Lung (tissue), 12 donors: ENCODE measurements around the gene PSME3IP1. TPM values are rescaled to one million over a fixed set of nuclear protein-coding genes. Genes with fewer than 3 reads are reported as not detected.

ENCODE experiments used
- ATAC-seq: fragments of 200-7000 bp; cut with Tn5 transposase; one replicate; pipeline ENCODE4 v1.9.1; 2020; ENCODE audit warnings: moderate number of reproducible peaks; ENCODE audit not compliant: insufficient read depth, low FRiP score
- DNase-seq, 3 donors: peaks; one replicate each; pipeline ENCODE4 v3.0.0-alpha.2; 2013 to 2017
- H3K27ac ChIP-seq, 2 donors: one replicate each; pipeline ENCODE4 v1.5.1; 2013; ENCODE audit warnings: mild to moderate bottlenecking in 2 of 2, moderate library complexity in 2 of 2, control low read depth in 1 of 2, inconsistent platforms in 1 of 2, low read depth in 1 of 2, low read length in 1 of 2
- H3K27me3 ChIP-seq, 3 donors: one replicate each; pipeline ENCODE4 v1.5.1; 2013; ENCODE audit warnings: low read length in 2 of 3; ENCODE audit not compliant: control insufficient read depth in 3 of 3, insufficient read depth in 3 of 3
- H3K36me3 ChIP-seq, 4 donors: one replicate each; pipeline ENCODE4 v1.5.1; 2013; ENCODE audit warnings: low read length in 4 of 4, mild to moderate bottlenecking in 1 of 4, moderate library complexity in 1 of 4; ENCODE audit not compliant: control insufficient read depth in 4 of 4, insufficient read depth in 4 of 4
- H3K4me1 ChIP-seq, 5 donors: one replicate each; pipeline ENCODE4 v1.5.1; 2013; ENCODE audit warnings: low read length in 5 of 5, mild to moderate bottlenecking in 2 of 5, moderate library complexity in 1 of 5; ENCODE audit not compliant: control insufficient read depth in 5 of 5, insufficient read depth in 5 of 5
- H3K4me3 ChIP-seq: one replicate; pipeline ENCODE4 v1.5.1; 2013; ENCODE audit warnings: mild to moderate bottlenecking, control low read depth, moderate library complexity
- H3K9ac ChIP-seq, 2 donors: one replicate each; pipeline ENCODE4 v1.5.1; 2013; ENCODE audit warnings: low read length in 2 of 2, control low read depth in 1 of 2; ENCODE audit not compliant: insufficient read depth in 1 of 2
- H3K9me3 ChIP-seq, 4 donors: one replicate each; pipeline ENCODE4 v1.5.1; 2013; ENCODE audit warnings: low read length in 3 of 4, mild to moderate bottlenecking in 1 of 4, moderate library complexity in 1 of 4; ENCODE audit not compliant: control insufficient read depth in 4 of 4, insufficient read depth in 3 of 4
- WGBS, 2 donors: extraction: QIAGEN DNeasy Blood & Tissue Kit; methylation state at CpG; one replicate each; pipeline ENCODE4 v1.1.7; 2013; 5-methylcytosine and 5-hydroxymethylcytosine counted together
- polyA plus RNA-seq, 2 donors: library from polyadenylated mRNA; stranded (reverse); fragments of 200-250 nt; gene quantifications; one replicate each; pipeline ENCODE4 v1.2.1, GENCODE V29; 2013
- total RNA-seq, 2 donors: library from RNA; depleted of rRNA in 1 of 2; stranded (reverse); fragments of >200 nt in 1 of 2; gene quantifications; one replicate each; pipeline ENCODE4 v1.2.1, GENCODE V29; 2014 to 2021
- TF ChIP-seq, protein P1 (sequence below): IDR thresholded peaks from 2 replicates; pipeline ENCODE4 v1.5.1; 2012; ENCODE audit warnings: mild to moderate bottlenecking; ENCODE audit errors: control extremely low read depth, extremely low read depth
- donor health status: control.
- donor health status: control.
- donor health status: Bipolar disorder and iron deficiency.
- donor health status: healthy.
- donor health status: DM: yes; HTN: yes; CAD: no.

Gene PSME3IP1
- total and polyA plus RNA-seq, 4 donors: 59.3 to 83.1 (median 63.1) TPM

DNA sequence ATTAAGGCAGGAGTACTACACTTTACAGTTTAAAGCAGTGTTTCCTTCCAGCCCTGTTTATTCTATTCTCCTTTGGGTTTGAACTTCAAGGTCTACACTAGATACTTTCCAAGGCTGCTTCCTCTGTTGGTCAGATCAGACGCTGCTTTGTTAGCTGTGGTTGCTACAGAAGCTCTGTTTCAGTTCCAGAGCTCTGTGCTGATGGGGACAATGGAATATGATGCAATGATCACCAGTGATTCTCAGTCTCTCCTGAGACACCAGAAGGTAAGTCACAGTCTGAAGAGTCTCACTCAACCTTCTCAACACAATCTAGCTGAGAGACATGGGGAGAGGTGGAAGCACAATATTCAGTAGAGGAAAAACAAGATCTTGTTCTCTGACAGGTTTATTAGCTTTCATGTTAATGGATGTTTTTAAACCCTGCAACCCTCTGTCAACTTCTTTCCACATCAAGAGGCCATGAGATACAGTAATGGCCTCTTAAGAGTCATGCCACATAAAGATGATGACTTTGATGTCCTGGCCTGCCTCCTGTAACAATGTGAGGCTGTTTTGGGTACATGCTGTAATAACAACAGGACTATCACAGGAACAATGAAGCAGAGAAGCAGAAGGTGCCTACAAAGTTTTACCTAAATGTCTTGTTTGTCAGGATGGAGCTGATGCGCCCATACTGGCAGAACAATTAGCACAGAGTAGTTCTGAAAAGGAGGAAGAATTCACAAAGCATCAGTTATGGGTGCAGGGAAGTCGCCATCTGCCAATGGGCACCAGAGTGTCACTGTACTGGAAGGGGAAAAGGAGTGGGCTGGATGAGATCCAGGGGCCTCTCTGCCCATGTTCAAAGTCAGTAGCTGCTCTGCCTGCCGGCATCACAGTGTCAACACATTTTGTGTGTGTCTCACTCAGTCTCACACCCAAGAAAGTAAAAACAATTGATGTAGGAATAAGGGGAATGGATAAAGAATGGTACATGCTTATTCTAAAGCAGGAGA, 33.4 kb downstream of the PSME3IP1 start:
- H3K4me3 ChIP-seq: no peak overlapping the region
- ATAC-seq: no peak
- no peak for DNase-seq
- peaks cover 0 to 20% (median 9%) of the 10 kb centered on the region in 5 donors for H3K4me1 ChIP-seq
- H3K27ac ChIP-seq: peak overlapping the region in 1 of 2 donors; percentile 28
- H3K9ac ChIP-seq: no peak overlapping the region
- peaks cover 17 to 24% (median 21%) of the 10 kb centered on the region in 4 donors for H3K36me3 ChIP-seq
- 66 to 68% methylated on average over 4 of the region's 4 CpGs for WGBS, 2 donors
- no peaks in the 10 kb centered on the region for H3K27me3 ChIP-seq
- no peaks in the 10 kb centered on the region for H3K9me3 ChIP-seq
- TF ChIP-seq, protein P1, sequence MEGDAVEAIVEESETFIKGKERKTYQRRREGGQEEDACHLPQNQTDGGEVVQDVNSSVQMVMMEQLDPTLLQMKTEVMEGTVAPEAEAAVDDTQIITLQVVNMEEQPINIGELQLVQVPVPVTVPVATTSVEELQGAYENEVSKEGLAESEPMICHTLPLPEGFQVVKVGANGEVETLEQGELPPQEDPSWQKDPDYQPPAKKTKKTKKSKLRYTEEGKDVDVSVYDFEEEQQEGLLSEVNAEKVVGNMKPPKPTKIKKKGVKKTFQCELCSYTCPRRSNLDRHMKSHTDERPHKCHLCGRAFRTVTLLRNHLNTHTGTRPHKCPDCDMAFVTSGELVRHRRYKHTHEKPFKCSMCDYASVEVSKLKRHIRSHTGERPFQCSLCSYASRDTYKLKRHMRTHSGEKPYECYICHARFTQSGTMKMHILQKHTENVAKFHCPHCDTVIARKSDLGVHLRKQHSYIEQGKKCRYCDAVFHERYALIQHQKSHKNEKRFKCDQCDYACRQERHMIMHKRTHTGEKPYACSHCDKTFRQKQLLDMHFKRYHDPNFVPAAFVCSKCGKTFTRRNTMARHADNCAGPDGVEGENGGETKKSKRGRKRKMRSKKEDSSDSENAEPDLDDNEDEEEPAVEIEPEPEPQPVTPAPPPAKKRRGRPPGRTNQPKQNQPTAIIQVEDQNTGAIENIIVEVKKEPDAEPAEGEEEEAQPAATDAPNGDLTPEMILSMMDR: no peak

- no peak for DNase-seq
- TF ChIP-seq, protein P1: no peak
- Histone ChIP-seq H3K27me3 (no peaks in the 10 kb centered on the region), H3K9me3 (no peaks in the 10 kb centered on the region), H3K36me3 (peaks cover 17 to 23% (median 18%) of the 10 kb centered on the region in 4 donors), H3K4me3 (no peak overlapping the region), H3K9ac (no peak overlapping the region), H3K4me1 (peaks cover 0 to 29% (median 9%) of the 10 kb centered on the region in 5 donors), H3K27ac (no peak overlapping the region)
- WGBS, 2 donors: 51 to 70% methylated on average over 2 of the region's 2 CpGs
- no peak for ATAC-seq
These were observed 34.5 kb downstream of the PSME3IP1 start for GRCh38 chr16:57151369-57151768.

DNA sequence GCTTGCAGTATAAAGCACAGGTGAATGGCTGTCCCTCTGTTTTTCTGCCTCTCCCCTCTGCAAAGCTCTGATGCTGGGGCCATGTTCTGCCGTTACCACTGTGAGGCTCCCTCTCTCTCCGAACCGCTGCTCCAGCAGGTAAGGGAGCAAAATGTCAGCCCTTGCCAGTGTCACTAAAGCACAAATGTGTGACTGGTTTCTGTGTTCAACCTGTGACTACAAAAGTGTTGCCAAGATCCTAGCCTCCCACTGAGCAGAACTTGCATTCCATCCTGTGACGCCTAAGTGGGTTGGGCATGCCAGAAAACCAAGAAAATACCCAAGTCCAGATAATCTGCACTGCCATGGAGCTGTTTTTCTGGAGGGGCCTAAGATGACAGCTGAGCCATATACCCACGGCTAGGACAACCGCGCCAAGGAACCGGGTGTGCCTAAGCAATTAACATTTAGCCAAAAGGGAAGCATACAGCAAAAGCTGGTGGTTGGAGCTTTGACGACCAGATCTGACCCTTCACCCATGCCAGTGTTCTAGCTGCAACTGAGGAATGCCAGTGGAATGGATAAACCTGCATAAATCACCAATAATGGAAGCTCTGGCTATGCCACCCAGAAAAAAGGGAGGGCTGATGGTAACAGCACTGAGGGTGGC, 35.0 kb downstream of the PSME3IP1 start:
- WGBS, 2 donors: 89 to 93% methylated on average over 9 of the region's 9 CpGs
- H3K27ac ChIP-seq: no peak overlapping the region
- no peak for DNase-seq

More for the DNA sequence above, 35.0 kb downstream of the PSME3IP1 start:
- Histone ChIP-seq H3K4me3 (no peak overlapping the region), H3K9me3 (no peaks in the 10 kb centered on the region), H3K9ac (no peak overlapping the region), H3K36me3 (peaks cover 12 to 26% (median 14%) of the 10 kb centered on the region in 4 donors), H3K4me1 (peaks cover 0 to 35% (median 9%) of the 10 kb centered on the region in 5 donors), H3K27me3 (no peaks in the 10 kb centered on the region)
- no peak for ATAC-seq
- TF ChIP-seq, protein P1: no peak
